Measurements from ENCODE around the gene KLHL36.

DNA sequence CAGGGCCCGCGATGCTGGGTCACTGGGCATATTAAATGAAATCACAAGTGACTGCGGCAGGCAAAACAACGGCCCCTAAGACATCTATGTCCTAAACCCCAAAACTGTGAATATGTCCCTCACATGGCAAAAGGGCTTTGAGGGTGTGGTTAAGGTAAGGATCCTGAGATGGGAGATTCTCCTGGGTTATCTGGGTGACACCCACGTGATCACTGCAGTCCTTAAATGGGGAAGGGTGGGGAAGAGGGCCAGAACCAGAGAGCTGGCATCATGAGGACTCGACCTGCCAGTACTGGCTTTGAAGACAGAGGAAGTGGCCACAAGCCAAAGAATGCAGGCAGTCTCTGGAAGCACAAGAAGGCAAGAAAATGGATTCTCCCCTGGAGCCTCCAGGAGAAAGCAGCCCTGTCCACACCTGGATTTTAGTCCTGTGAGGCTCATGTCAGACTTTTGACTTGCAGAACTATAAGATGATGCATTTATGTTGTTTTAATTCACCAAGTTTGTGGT lies 42.9 kb upstream of the KLHL36 start:
- TF ChIP-seq, protein P1, sequence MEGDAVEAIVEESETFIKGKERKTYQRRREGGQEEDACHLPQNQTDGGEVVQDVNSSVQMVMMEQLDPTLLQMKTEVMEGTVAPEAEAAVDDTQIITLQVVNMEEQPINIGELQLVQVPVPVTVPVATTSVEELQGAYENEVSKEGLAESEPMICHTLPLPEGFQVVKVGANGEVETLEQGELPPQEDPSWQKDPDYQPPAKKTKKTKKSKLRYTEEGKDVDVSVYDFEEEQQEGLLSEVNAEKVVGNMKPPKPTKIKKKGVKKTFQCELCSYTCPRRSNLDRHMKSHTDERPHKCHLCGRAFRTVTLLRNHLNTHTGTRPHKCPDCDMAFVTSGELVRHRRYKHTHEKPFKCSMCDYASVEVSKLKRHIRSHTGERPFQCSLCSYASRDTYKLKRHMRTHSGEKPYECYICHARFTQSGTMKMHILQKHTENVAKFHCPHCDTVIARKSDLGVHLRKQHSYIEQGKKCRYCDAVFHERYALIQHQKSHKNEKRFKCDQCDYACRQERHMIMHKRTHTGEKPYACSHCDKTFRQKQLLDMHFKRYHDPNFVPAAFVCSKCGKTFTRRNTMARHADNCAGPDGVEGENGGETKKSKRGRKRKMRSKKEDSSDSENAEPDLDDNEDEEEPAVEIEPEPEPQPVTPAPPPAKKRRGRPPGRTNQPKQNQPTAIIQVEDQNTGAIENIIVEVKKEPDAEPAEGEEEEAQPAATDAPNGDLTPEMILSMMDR (conservative IDR thresholded peaks at IDR 0.05 in 1 of 2, IDR thresholded peaks at IDR 0.05 in 1 of 2; ENCODE audit: extremely low read depth in 1 of 2, insufficient read depth in 1 of 2, low read depth in 1 of 2, low read length in 2 of 2), result no peak
- TF ChIP-seq EZH2 (IDR thresholded peaks at IDR 0.05; ENCODE audit: borderline replicate concordance, low read length), result no peak

Data from mammary epithelial cell (primary cell).